Endothelial cell of umbilical vein (primary cell): ENCODE measurements around the gene KCNH1. TPM values are rescaled to one million over a fixed set of nuclear protein-coding genes. Genes with fewer than 3 reads are reported as not detected.

Experiments
- BruUV-seq: library from RNA; stranded (reverse); fragments of 400-500 nt; replicated peaks from 2 replicates; lab custom pipeline; 2021; lab: Mats Ljungman, UMichigan
- CTCF ChIA-PET: fragments of 300-600, 350-600 bp; sonication (Branson Sonifier 250); formaldehyde crosslinking; loops from one replicate; lab custom pipeline; 2021; ENCODE audit warnings: antibody characterized with exemption, inconsistent platforms; lab: Charles Lee
- POLR2A ChIA-PET: fragments of 300-600, 350-600 bp; sonication (Branson Sonifier 250); formaldehyde crosslinking; loops from one replicate; lab custom pipeline; 2021; ENCODE audit warnings: antibody characterized with exemption, inconsistent platforms; lab: Charles Lee
- DNase-seq: peaks from one replicate; pipeline ENCODE4 v3.0.0-alpha.2; 2011; ENCODE audit warnings: low read depth, low spot score
- FAIRE-seq: peaks from 2 replicates; lab custom pipeline; 2011; peaks lifted over from hg19 to GRCh38; lab: Jason Lieb, UNC
- H2AFZ ChIP-seq: 2 replicates; pipeline ENCODE4 v1.6.0; 2012; ENCODE audit warnings: low read depth, low read length, control low read depth, inconsistent platforms
- H3K27ac ChIP-seq: 2 replicates; pipeline ENCODE4 v1.5.1; 2011; ENCODE audit warnings: low read depth, mild to moderate bottlenecking, control low read depth, low read length, moderate library complexity; ENCODE audit not compliant: insufficient read depth
- H3K27me3 ChIP-seq, 2 experiments: 2 replicates each; pipeline versions ENCODE4 v1.6.0 to v1.6.1; 2011; ENCODE audit warnings: low read length in 2 of 2, mixed read lengths in 1 of 2; ENCODE audit not compliant: control insufficient read depth in 2 of 2, insufficient read depth in 2 of 2
- H3K36me3 ChIP-seq, 2 experiments: 2 replicates in 1 of 2; 3 replicates in 1 of 2; pipeline ENCODE4 v1.5.1; 2011; ENCODE audit warnings: low read length in 2 of 2, mild to moderate bottlenecking in 1 of 2, moderate library complexity in 1 of 2; ENCODE audit not compliant: control insufficient read depth in 2 of 2, insufficient read depth in 2 of 2; ENCODE audit errors: extremely low read depth in 1 of 2
- H3K4me1 ChIP-seq: 3 replicates; pipeline ENCODE4 v1.5.1; 2011; ENCODE audit warnings: mild to moderate bottlenecking, low read length; ENCODE audit not compliant: control insufficient read depth, insufficient read depth; ENCODE audit errors: extremely low read depth
- H3K4me2 ChIP-seq: 2 replicates; pipeline ENCODE4 v1.6.1; 2011; ENCODE audit warnings: low read length, control low read depth, mixed read lengths; ENCODE audit not compliant: insufficient read depth
- H3K4me3 ChIP-seq, 3 experiments: fragments of 200-600 bp in 1 of 3; sonication (generic), shearing (Covaris generic) in 1 of 3; replicated peaks in 1 of 3; 2 replicates each; pipeline ENCODE4 v1.5.1; 2011 to 2016; ENCODE audit warnings: control low read depth in 3 of 3, low read length in 3 of 3, mild to moderate bottlenecking in 2 of 3, inconsistent platforms in 1 of 3, low read depth in 1 of 3, moderate library complexity in 1 of 3; ENCODE audit not compliant: insufficient read depth in 1 of 3
- H3K79me2 ChIP-seq: 2 replicates; pipeline ENCODE4 v1.6.0; 2012; ENCODE audit warnings: low read length, inconsistent platforms; ENCODE audit not compliant: control insufficient read depth, insufficient read depth
- H3K9ac ChIP-seq: replicated peaks from 2 replicates; pipeline ENCODE3; 2011; ENCODE audit warnings: low read length, control low read depth; ENCODE audit not compliant: insufficient read depth; ENCODE audit errors: extremely low read depth
- H3K9me1 ChIP-seq: replicated peaks from 3 replicates; pipeline ENCODE4 v1.6.0; 2011; ENCODE audit warnings: mild to moderate bottlenecking, low read length; ENCODE audit not compliant: control insufficient read depth, insufficient read depth; ENCODE audit errors: extremely low read depth
- H3K9me3 ChIP-seq: replicated peaks from 2 replicates; pipeline ENCODE4 v1.5.1; 2012; ENCODE audit warnings: low read length, inconsistent platforms; ENCODE audit not compliant: control insufficient read depth, insufficient read depth
- H4K20me1 ChIP-seq: replicated peaks from 2 replicates; pipeline ENCODE3; 2011; ENCODE audit warnings: mild to moderate bottlenecking, low read length; ENCODE audit not compliant: control insufficient read depth, insufficient read depth; ENCODE audit errors: extremely low read depth
- CTCF ChIP-seq, 2 donors: IDR thresholded peaks; 1 replicate in 1 of 2; 2 replicates in 1 of 2; pipeline ENCODE4 v1.5.1; 2011; ENCODE audit warnings: low read length in 2 of 2, mild to moderate bottlenecking in 2 of 2, moderate library complexity in 2 of 2, control low read depth in 1 of 2, inconsistent platforms in 1 of 2, low read depth in 1 of 2; ENCODE audit not compliant: insufficient read depth in 1 of 2; ENCODE audit errors: extremely low read depth in 1 of 2
- EZH2 ChIP-seq: IDR thresholded peaks from 2 replicates; pipeline ENCODE4 v1.6.1; 2012; ENCODE audit warnings: borderline replicate concordance, low read depth, mild to moderate bottlenecking, moderate library complexity, low read length, inconsistent platforms; ENCODE audit not compliant: severe bottlenecking
- FOS ChIP-seq: IDR thresholded peaks from 2 replicates; pipeline ENCODE4 v1.6.1; 2011; ENCODE audit warnings: mild to moderate bottlenecking, low read length, moderate library complexity, borderline replicate concordance; ENCODE audit not compliant: insufficient read depth
- GATA2 ChIP-seq: IDR thresholded peaks from 2 replicates; pipeline ENCODE4 v1.7.0; 2011; ENCODE audit warnings: low read depth, mild to moderate bottlenecking, moderate library complexity, mixed read lengths, low read length; ENCODE audit not compliant: insufficient read length, insufficient read depth
- JUN ChIP-seq: IDR thresholded peaks from 2 replicates; pipeline ENCODE4 v1.6.1; 2011; ENCODE audit warnings: borderline replicate concordance, low read depth; ENCODE audit not compliant: insufficient read length, insufficient read depth
- MYC ChIP-seq: IDR thresholded peaks from one replicate; pipeline ENCODE4 v1.6.1; 2011; ENCODE audit warnings: mild to moderate bottlenecking, low read depth, low read length
- POLR2A ChIP-seq: IDR thresholded peaks from 2 replicates; pipeline ENCODE4 v1.6.1; 2012; ENCODE audit warnings: low read depth, mild to moderate bottlenecking, control low read depth, low read length
- POLR2AphosphoS5 ChIP-seq: IDR thresholded peaks from 2 replicates; pipeline ENCODE4 v1.6.1; 2012; ENCODE audit warnings: low read depth, mild to moderate bottlenecking, control low read depth, low read length, moderate library complexity; ENCODE audit not compliant: insufficient read depth
- dilution Hi-C: fragments of 300-500 bp; cut with MboI; formaldehyde crosslinking; loops from one replicate; pipeline ENCODE4 v1.15.0; 2019; ENCODE audit warnings: low sequenced_read_pairs; ENCODE audit not compliant: extremely low pct_ligation_motif_present
- intact Hi-C: fragments of 100-400 bp; cut with micrococcal nuclease; formaldehyde crosslinking; loops from one replicate; pipeline ENCODE4 v1.10.0; 2022
- polyA plus RNA-seq, 4 experiments: library from polyadenylated mRNA; depleted of rRNA in 3 of 4; stranded (reverse) in 3 of 4; unstranded in 1 of 4; fragments of >200 nt; gene quantifications; 2 replicates each; pipeline versions ENCODE4 v1.2.1 to v1.2.3, GENCODE V29; 2011 to 2012; ENCODE audit warnings: missing spikeins in 1 of 4
- total RNA-seq: library from RNA; stranded (reverse); gene quantifications from 2 replicates; pipeline ENCODE4 v1.2.3, GENCODE V29; 2021

The KCNH1 gene
- total and polyA plus RNA-seq, 2 donors (not counting 3 experiments of a cell fraction or from before 2014, with no cell fraction given) = not detected

DNA sequence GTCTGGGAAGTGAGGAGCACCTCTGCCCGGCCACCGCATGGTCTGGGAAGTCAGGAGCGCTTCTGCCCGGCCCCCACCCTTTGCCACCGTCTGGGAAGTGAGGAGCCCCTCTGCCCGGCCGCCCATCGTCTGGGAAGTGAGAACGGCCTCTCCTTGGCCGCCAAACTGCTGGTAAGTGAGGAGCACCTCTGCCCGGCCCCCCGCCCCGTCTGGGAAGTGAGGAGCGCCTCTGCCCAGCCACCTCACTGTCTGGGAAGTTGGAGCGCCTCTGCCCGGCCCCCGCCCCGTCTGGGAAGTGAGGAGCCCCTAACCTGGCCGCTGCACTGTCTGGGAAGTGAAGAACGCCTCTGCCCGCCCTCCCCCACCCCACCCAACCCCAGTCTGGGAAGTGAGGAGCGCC lies 22.6 kb downstream of the KCNH1 start:
- intact Hi-C loops = no loop called here
- Histone ChIP-seq H3K4me1 (no peaks in the 10 kb centered on the region), H3K9ac (no peak overlapping the region), H3K9me3 (no peaks in the 10 kb centered on the region), H3K79me2 (no peaks in the 10 kb centered on the region), H3K27me3 (no peaks in the 10 kb centered on the region), H3K9me1 (no peaks in the 10 kb centered on the region), H3K4me3 (no peak overlapping the region), H3K36me3 (no peaks in the 10 kb centered on the region), H3K27ac (no peak overlapping the region), H2AFZ (no peak overlapping the region), H4K20me1 (no peaks in the 10 kb centered on the region), H3K4me2 (no peak overlapping the region)
- no TSS peak for BruUV-seq
- TF ChIP-seq GATA2 (no peak), EZH2 (no peak), MYC (no peak), POLR2AphosphoS5 (no peak), JUN (no peak), CTCF (IDR thresholded peaks at IDR 0.05; ENCODE audit: extremely low read depth in 1 of 2, insufficient read depth in 1 of 2, low read depth in 1 of 2, low read length in 2 of 2) (no peak), FOS (no peak), POLR2A (no peak)
- FAIRE-seq (no peak), DNase-seq (no peak)
- dilution Hi-C loops = no loop called here
- ChIA-PET POLR2A (no interaction called here), CTCF (no interaction called here)
